Left kidney (tissue), 2 donors: ENCODE results near the gene RBMS1. TPM values are rescaled to one million over a fixed set of nuclear protein-coding genes. Genes with fewer than 3 reads are reported as not detected.
"Not testable (repeated sequence)": the region's sequence is repeated elsewhere in the genome, so short reads cannot be mapped to it uniquely, and the experiment has no call there.

Experiments used
- DNase-seq: peaks from one replicate; pipeline ENCODE4 v3.0.0-alpha.2; 2013
- polyA plus RNA-seq: library from polyadenylated mRNA; unstranded; fragments of 120-200 nt; gene quantifications from one replicate; pipeline ENCODE4 v1.2.1, GENCODE V29; 2013; ENCODE audit not compliant: insufficient read length

Gene RBMS1
- polyA plus RNA-seq, 1 donor: 177 TPM

GRCh38 chr2:160381425-160381951 is 112.1 kb downstream of the RBMS1 start:
- no peak for DNase-seq

- no peak for DNase-seq
These were observed 113.0 kb downstream of the RBMS1 start for GRCh38 chr2:160380611-160381010.

- no peak for DNase-seq
These were observed 113.5 kb downstream of the RBMS1 start for GRCh38 chr2:160380000-160380570.

- no peak for DNase-seq
These were observed 114.2 kb downstream of the RBMS1 start for GRCh38 chr2:160379399-160379798.

- DNase-seq: no peak
These were observed 116.2 kb downstream of the RBMS1 start for GRCh38 chr2:160377204-160377995.

- no peak for DNase-seq
These were observed 117.0 kb downstream of the RBMS1 start for GRCh38 chr2:160376576-160376975.

GRCh38 chr2:160375802-160376469 is 117.7 kb downstream of the RBMS1 start:
- DNase-seq: no peak

GRCh38 chr2:160375037-160375436 is 118.6 kb downstream of the RBMS1 start:
- DNase-seq: no peak

GRCh38 chr2:160373666-160374065 is 119.9 kb downstream of the RBMS1 start:
- no peak for DNase-seq

GRCh38 chr2:160373263-160373662 is 120.3 kb downstream of the RBMS1 start:
- DNase-seq: no peak

GRCh38 chr2:160372585-160372984 is 121.0 kb downstream of the RBMS1 start:
- DNase-seq: no peak

GRCh38 chr2:160372010-160372356 is 121.6 kb downstream of the RBMS1 start:
- no peak for DNase-seq

GRCh38 chr2:160371251-160372009 is 122.2 kb downstream of the RBMS1 start:
- DNase-seq: no peak

- no peak for DNase-seq
These were observed 124.3 kb downstream of the RBMS1 start for GRCh38 chr2:160368988-160369930.

GRCh38 chr2:160367887-160368286 is 125.7 kb downstream of the RBMS1 start:
- DNase-seq: no peak

GRCh38 chr2:160367139-160367538 is 126.5 kb downstream of the RBMS1 start:
- not testable (repeated sequence) for DNase-seq

- DNase-seq: no peak
These were observed 127.1 kb downstream of the RBMS1 start for GRCh38 chr2:160366474-160366873.

- DNase-seq: no peak
These were observed 127.8 kb downstream of the RBMS1 start for GRCh38 chr2:160365716-160366367.

GRCh38 chr2:160364364-160364763 is 129.2 kb downstream of the RBMS1 start:
- no peak for DNase-seq

- no peak for DNase-seq
These were observed 129.6 kb downstream of the RBMS1 start for GRCh38 chr2:160363961-160364360.

- no peak for DNase-seq
These were observed 130.6 kb downstream of the RBMS1 start for GRCh38 chr2:160363055-160363454.
